GM18519 (cell line): ENCODE data around the gene POLR1F.
"Not testable (repeated sequence)": the region's sequence is repeated elsewhere in the genome, so short reads cannot be mapped to it uniquely, and the experiment has no call there.

Source experiments
- ATAC-seq: cut with Tn5 transposase; IDR thresholded peaks from one replicate; pipeline ENCODE4 v1.9.1; 2021; ENCODE audit warnings: mild to moderate bottlenecking, moderate library complexity; ENCODE audit not compliant: unreplicated experiment, low FRiP score

The POLR1F gene, protein sequence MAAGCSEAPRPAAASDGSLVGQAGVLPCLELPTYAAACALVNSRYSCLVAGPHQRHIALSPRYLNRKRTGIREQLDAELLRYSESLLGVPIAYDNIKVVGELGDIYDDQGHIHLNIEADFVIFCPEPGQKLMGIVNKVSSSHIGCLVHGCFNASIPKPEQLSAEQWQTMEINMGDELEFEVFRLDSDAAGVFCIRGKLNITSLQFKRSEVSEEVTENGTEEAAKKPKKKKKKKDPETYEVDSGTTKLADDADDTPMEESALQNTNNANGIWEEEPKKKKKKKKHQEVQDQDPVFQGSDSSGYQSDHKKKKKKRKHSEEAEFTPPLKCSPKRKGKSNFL

DNA sequence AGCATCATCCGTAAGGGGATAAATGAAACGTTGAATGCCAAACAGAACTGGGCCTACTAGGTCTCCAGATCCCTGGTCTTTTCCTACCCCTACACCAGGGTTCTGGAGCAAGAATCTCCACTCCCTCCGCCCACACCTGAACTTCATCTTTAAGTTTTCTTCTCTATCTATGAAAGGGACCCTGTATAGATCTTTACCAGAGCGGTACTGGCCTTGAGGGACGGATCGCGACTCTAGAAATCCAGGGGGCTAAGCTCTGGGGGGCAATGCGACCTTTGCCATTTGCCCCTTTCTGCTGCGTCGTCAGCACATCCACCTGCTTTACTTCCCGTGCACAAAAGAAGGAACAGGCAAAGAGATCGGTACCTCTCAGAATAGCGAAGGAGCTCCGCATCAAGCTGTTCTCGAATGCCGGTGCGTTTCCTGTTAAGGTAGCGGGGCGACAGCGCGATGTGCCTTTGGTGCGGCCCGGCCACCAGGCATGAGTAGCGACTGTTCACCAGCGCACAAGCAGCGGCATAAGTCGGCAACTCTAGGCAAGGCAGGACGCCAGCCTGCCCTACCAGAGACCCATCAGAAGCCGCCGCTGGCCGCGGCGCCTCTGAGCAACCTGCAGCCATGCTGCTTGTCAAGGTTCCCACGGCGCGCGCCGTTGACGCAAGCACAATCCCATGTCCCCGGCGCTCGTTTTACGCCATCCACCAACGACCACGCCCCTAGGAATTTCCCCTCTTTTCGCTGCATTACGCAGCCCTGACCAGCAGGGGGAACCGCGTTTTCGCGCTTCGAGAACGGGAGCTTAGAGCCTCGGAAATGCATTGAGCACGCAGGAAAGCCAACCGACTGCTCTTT lies at the start of gene POLR1F:
POLR1F (minus strand) TSS at position 641 of the 852 bp plus-strand sequence; CDS start at position 620, 21 bp downstream.
- peak; percentile 94 for ATAC-seq

DNA sequence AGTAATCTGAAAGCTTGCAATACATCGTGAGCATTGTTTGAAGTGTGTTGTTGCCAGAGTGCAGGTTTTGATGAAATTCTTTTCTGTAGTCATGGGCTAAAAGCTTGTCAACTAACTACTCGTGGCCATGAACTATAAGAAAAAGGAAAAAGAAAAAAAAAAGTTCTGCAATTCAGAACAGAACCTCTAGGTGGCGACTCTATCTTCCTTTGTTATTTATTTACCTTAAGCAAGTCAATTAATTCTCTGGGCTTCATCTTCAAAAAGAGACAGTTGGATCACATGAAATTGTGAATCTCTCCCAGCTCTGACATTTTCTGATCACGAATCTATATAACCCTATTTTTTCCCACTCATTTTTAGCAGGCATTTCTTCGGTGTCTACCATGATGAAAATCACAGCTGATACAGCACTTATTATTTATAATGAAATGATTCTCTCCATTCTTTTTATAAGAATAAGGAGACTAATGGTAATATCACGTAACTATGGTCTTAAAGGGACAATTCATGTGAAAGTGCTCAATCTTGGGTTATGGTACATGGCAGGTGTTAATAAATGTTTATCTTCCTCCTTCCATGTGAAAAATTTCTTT lies 45.8 kb upstream of the POLR1F start:
- ATAC-seq = no peak

DNA sequence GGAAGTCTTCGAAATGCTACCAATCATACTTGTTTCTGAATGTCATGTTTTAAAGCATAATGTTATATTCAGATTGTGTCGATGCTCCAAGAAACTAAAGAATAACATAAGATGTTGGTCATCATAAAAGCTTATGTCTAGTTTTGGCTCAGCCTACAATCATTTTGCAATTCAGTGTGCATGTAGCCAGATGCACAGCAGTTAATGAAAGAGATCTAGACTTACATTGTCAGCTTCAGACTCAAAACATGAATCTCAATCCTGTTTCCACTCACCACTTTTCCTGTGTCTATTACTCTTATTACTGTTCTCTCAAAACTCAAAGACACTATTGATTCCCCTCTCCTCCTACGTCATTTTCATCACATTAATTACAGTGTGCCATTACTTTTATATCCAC lies 43.2 kb upstream of the POLR1F start:
- ATAC-seq = no peak

DNA sequence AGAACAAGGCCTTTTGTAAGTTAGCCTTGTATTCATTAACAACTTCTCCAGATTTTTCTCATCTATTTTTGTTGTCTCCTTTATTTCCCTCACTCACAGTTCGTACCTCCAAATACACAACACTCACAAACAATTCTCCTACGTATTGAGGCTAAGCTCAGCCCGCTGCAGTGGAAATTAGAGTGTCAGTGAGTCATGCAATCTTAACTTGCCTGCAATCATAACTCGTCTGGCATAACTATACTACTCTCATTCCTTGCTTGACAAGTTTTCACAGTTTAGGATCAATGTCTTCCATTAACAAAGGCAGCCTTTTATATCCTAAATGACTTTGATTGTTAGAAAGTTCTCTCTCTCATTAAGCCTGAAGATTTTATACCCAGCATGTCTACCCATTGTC lies 40.8 kb upstream of the POLR1F start:
- ATAC-seq = no peak

DNA sequence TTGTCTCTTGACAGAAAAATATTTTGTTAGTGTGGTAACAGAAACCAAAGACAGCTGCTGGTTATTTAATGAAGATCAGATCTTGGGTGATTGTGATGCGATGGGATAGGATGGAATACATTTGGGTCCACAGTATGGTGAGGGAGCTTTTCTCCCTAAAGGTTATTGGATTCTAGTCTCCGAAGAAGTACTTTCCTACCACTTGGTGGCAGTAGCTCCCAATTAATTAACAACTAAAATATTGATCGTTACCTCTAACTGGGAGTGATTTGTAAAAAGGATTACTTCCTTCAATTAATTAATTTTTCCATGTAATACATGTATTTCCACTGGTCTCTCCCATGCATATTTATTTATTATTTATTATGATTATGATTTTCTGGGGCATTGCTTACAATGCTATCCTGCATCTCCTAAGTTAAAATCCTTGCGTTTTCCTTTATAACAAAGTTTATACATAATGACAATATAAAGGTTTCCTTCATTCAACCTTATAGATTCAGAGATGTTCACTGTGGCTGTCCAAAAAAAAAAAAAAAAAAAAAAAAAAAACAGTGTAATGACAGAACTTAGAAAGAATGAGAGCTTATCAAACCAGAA lies 39.0 kb upstream of the POLR1F start:
- ATAC-seq = no peak

DNA sequence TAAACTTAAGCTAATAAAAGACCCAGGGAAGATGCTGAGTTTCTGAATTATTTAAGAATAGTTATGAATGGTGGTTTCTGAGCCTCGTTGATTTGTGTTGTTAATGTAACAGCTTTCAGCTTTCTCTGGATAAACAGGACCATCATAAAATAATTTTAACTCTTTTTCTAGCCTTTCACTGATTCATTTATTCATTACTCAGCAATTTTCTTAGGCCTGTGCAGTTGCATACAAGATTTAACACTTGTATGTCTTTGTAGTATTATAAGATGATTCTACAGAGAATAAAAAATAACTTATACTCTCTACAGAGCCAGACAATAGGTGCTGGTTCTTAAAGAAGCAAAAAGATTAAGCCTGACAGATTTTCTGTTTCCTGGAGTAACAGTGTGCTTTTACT lies 35.2 kb upstream of the POLR1F start:
- ATAC-seq = no peak

DNA sequence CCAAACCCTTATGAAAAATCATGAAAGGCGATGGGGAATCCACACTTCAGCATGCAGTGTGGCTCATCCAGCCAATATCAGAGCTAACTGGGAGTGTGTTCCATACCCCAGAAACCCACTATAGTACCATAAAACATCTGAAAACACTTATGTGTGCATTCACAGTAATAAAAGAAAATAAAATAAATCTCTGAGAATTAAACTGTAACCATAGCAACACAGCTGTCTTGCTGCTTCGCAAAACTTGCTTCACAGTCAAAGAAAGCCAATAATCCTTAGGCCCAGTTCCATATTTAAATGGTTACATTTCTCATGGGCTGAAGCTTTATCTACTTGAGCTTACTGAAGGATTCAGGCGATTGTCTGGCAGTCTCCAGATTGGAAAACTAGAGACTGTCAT lies 19.9 kb upstream of the POLR1F start:
- ATAC-seq = no peak

DNA sequence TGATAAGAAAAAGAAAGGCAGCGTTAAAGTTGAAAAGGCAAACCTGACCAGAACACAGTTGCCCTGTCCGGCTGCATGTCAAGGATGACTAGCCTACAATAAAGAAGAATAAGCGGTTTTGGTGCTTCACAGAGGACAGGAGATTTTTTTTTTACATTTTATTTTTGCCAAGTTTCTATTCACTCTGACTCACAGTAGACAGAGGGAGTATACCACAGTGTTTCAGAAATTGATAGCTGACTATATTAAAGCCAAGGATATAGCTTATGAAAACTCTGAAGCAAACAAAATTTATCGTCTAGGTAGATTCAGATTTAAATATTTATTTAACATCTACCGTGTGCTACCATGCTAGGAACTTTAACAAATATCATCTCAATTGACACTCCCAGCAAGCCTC lies 16.9 kb upstream of the POLR1F start:
- ATAC-seq = no peak

DNA sequence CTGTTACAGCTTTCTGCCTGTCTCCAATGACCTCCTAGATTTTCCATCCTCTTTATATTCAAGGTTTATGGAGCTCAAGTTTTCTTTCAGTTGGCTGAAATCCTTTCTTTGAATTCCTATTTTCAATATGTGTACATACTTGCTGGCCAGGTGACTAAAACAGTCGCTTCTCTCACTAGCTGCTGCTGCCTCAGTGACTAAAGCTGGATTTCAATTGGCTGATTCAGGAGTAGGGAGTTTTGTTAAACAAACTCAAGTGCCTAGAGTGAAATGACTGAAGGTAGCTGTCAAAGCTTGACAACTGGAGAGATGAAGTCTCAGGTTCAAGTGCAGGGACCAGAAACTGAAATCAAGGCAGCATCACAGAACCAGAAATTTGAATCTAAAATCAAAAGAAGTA lies 6.7 kb upstream of the POLR1F start:
- ATAC-seq = no peak

DNA sequence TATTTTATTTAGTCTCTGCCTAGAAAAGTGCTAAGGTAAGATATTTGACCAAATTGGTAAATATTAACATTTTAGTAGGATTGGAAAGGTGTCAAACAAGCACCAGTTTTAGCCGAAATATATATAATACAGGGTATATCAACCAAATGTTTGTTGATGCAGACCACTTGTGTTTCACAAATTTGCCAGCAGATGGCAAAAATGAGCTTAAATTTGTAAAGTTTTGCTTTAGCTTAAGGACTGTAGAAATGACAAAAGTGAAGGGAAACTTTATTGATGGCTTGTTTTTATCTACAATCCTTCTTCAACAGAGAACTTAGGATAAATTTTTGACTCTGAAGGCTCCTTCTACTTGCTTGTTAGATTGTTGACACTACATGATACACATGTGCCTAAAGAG lies 4.8 kb upstream of the POLR1F start:
- no peak for ATAC-seq

DNA sequence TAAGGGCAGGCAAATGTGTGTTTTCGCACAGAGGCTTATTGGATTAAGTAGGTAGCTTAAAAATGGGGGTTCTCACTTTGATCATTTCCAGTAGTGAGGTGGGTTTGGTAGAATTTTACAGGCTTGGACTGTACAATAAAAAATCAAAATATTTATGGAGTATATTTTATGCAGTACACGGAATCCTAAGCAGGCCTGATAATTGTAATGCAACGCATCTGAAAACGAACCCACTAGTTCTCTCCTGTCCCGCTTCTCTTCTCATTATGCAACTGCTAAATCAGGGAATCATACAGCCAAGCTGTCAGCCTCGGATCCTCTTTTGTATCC lies 377 bp upstream of the POLR1F start:
- ATAC-seq = no peak

DNA sequence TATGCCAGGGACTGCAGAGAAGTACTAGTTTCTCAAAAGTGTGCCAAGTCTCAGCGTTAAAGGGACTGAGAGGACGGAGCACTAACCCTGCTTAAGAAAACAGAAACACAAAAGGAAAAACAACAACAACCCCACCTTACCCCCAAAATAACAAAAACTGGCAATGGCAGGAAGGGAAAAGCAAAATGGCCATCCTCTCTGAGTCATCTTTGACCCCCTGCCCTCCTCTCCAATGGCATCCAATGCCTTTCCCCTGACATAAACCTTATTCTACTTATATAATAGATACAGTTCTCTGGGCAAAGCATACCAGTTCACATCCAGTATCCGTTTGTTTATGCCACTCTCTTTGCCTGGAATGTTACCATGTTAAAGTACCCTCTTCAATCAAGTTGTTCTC lies 1.6 kb downstream of the POLR1F start:
- no peak for ATAC-seq

DNA sequence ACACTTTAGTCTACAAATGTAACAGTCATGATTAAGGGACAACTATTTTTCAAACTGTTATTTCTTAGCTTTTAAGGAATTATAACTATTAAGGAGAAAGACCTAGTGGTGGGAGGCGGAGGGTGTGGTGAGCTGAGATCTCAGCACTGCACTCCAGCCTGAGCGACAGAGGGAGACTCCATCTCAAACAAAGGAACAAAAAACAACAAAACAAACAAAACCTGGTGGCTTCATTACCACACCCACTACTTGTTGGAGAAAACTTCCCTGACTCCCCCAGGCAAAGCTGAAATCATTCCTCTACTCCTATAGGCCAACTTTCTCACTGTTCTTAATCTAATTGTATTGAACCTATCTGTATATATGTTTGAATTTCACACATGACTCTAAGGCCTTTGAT lies 3.2 kb downstream of the POLR1F start:
- no peak for ATAC-seq

DNA sequence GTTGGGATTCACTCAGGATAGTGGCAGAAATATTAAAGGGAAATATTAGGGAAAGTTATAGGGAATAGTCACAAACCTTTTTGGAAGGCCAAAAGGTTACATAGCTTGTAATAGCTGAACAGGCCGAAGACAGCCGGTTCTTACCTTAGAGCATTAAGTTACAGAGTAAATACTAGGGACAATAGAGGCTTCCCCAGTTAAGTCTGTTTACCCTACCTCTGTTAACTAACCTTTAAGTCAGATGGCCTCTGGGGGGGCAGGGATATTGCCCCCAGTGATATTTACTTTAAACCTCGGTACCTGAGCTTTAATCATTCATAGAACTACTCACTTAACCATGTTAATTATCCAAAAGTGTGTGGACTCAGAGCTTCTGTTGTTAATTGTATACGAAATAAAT lies 7.4 kb downstream of the POLR1F start:
- no peak for ATAC-seq

DNA sequence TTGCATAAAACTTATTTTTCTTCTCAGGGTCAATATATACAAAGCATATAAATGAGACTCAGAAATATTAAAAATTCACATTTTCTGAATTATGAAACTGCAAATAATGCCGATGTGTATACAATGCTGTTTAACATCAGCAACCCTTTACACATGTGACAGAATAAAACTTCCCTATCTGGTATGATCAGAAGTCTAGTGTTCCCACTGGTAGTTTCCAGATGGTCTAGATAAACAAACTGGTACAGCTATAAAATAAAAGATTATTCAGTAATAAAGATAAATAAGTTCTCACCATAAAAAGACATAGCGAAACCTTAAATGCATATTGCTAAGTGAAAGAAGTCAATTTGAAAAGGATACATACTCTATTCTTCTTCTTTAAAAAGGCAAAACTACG lies 7.9 kb downstream of the POLR1F start:
- ATAC-seq = no peak

DNA sequence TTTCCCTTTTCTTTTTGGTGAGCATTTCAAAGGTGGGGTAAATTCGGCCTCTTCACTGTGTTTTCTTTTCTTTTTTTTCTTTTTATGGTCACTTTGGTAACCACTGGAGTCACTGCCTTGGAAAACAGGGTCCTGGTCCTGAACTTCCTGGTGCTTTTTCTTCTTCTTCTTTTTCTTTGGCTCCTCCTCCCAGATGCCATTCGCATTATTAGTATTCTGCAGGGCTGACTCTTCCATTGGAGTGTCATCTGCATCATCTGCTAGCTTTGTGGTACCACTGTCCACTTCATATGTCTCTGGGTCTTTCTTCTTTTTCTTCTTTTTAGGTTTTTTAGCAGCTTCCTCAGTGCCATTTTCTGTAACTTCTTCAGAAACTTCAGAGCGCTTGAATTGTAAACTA lies 10.5 kb downstream of the POLR1F start:
- ATAC-seq = no peak

DNA sequence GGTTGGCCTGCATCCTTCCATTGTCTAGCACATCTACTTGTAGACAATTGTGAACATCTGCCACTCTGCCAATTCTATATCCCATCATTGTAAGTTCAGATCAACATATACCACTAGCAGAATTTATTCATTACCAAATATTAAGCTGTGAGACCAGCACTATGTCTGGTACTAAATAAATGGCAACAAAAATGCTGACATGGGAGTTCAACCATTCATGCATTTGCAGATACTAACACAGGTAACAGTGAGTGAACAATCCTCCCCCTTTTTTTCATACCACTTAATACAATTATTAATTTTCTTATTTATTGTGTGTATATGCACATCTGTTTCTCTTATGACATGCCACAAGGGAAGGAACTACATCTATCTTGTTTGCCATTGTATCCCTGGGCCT lies 11.9 kb downstream of the POLR1F start:
- ATAC-seq = no peak

DNA sequence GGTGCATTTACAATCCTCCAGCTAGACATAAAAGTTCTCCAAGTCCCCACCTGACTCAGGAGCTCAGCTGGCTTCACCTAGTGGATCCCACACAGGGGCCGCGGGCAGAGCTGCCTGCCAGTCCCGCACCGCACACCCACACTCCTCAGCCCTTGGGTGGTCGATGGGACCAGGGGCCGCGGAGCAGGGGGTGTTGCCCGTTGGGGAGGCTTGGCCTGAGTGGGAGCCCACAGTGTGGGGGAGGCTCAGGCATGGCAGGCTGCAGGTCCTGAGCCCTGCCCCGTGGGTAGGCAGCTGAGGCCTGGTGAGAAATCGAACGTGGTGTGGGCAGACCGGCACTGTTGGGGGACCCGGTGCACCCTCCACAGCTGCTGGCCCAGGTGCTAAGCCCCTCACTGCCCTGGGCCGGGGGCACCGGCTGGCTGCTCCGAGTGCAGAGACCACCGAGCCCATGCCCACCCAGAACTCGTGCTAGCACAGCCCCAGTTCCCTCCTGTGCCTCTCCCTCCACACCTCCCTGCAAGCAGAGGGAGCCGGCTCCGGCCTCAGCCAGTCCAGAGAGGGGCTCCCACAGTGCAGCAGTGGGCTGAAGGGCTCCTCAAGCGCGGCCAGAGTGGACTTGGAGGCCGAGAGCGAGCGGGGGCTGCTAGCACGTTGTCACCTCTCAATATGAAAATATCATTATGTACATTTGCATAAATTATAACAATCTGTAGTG lies 16.6 kb downstream of the POLR1F start:
- no peak for ATAC-seq

DNA sequence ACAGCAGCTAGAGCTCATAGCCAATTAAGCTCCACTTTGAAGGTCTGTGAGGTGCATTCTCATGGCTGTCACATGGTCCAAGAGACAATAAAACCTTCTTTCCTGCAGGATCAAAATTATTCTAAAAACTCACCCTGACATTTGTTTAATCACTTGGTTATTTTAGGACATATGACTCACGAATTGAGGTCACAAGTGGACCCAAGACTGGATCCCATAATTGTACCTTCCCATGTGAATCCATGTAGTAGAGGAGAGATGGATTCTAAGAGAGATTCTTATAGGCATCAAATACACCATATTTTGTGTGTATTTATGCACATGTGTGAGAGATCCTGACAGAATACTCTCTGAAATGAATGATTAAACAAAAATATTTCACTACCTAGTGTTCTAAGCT lies 18.1 kb downstream of the POLR1F start:
- ATAC-seq = no peak

DNA sequence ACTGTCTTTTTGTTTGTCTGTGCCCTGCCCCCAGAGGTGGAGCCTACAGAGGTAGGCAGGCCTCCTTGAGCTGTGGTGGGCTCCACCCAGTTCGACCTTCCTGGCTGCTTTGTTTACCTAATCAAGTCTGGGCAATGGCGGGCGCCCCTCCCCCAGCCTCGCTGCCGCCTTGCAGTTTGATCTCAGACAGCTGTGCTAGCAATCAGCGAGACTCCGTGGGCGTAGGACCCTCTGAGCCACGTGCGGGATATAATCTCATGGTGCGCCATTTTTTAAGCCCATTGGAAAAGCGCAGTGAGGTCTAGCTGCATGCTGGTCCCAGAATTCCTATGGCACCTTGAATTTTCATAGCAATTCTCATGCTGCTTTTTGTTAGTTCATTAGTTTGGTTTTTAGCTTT lies 19.7 kb downstream of the POLR1F start:
- ATAC-seq = not testable (repeated sequence)

DNA sequence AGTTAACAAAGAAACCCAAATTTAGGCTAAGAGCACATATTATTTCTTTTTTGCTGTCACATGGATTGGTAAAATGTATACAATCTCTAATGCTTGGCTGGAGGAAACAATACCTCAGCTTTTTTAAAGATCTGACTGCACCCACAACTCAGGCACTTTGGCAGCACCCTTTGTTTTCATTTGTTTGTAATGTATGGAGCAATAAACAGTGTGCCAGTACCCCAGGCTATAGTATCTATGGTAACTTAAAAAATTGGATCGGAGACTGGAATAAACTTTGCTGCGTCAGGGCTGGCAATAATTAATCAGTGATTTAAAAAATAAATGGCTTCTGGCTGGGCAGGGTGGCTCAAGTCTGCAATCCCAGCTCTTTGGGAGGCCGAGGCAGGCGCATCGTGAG lies 27.2 kb downstream of the POLR1F start:
- no peak for ATAC-seq
